Activated T-cell treated with anti-CD3 and anti-CD28 coated beads for 48 hours (primary cell): ENCODE data around the gene SEPTIN1.
"Not testable (repeated sequence)": the region's sequence is repeated elsewhere in the genome, so short reads cannot be mapped to it uniquely, and the experiment has no call there.

ENCODE experiments used
- DNase-seq: peaks from one replicate; pipeline ENCODE4 v3.0.0-alpha.2; 2020; ENCODE audit warnings: low read depth

The SEPTIN1 gene

DNA sequence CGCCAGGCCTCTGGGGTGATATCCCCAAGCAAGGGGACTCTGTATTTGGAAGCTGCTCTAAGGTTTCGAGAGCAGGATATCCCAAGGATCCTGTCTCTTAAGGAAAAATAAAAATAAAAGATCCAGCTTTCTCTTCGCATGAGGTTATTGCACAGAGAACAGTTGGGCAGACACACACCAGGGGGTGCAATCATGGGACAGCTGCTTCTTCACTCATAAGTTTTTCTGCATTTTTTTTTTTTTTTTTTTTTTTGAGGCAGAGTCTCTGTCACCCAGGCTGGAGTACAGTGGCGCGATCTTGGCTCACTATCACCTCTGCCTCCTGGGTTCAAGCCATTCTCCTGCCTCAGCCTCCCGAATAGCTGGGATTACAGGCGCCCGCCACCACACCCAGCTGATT lies 40.4 kb downstream of the SEPTIN1 start:
- not testable (repeated sequence) for DNase-seq

DNA sequence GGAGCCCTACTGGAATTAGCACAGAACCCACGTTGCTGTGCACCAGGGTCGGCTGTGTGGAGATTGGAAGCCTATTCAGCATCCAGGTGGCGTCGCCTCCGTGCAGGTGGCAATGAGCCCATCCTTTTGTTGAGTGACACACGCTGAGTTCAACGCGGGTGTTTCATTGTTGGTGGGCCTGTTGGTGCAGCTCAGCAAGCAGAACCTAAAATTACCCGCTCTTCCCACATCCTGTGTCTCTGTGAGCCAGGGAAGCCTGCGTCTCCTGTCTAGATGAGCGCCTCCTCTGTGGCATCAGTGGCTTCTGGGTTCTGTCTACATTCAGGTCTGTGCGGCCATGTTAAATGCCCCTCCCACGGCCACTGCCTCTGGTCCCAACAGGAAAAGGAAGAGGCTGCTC lies 41.7 kb downstream of the SEPTIN1 start:
- DNase-seq: no peak

- not testable (repeated sequence) for DNase-seq
These were observed 43.6 kb downstream of the SEPTIN1 start for GRCh38 chr16:30338715-30339114.

- DNase-seq: not testable (repeated sequence)
These were observed 44.4 kb downstream of the SEPTIN1 start for GRCh38 chr16:30337964-30338357.

DNA sequence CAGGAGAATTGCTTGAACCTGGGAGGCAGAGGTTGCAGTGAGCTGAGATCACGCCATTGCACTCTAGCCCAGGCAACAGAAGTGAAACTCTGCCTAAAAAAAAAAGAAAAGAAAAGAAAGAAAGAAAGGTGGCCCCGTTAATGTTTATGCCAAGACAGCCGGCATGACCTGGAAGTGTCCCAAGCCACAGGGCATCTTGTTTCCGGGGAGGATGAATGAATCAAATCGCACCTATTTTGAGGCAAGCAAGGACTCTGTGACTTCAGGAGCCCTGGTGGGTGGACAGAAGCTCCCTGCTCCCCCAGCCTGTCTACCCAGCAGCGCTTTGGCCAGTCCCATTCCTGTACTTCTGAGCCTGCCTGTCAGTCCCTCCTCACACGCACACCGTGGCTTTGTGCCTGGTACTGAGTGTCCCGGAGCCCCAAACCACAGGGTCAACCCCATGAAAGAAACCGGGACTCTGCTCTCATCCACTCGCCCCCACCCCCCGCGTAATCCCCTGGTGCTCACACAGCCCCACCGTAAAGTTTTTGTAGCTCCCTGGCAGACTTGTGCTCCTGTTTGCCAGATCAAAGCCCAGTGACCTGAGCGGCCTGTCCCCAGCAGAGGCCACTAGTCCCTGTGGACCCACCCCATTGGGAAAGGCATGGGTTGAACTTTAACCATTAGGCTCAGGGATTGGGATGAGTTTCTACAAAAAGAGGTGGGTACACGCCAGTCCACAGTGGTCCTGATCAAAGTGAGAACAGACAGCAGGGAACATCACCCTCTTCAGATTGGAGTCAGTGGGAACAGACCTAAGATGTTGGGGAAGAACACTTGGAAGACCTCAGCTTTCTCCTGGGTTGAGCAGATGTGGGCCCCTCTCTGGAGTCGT lies 46.5 kb downstream of the SEPTIN1 start:
- no peak for DNase-seq

- peak; percentile 86 for DNase-seq
These were observed 47.2 kb downstream of the SEPTIN1 start for GRCh38 chr16:30335028-30335597.

DNA sequence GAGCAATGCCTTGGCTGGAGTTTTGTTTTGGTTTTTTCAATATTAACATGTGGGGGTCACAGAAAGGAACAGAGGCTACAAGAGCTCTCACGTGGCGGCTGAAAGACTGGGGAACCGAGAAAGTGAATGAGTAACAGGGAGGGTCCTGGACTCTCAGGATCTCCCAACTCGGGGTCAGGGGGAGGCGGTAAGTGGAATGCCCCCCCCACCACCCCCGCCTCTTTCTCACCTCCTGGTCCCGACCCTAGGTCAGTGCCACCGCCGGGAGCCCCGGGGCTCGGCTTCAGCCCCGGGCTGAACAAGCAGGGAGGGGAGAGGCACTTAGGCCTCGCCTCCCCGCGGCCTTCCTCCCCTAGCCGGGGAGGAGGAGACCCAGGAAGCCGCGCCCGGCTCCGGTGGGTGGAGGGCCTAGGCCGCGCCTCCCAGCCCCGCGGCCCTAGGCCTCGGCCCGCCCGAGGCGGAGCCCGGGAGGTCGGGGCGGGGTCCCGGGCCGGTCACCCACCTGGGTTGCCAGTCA lies 47.8 kb downstream of the SEPTIN1 start:
- peak; percentile 88 for DNase-seq
